ENCODE data around the gene PI4K2A.

Gene PI4K2A

GRCh38 chr10:97618285-97618684 lies 22.2 kb upstream of the PI4K2A start:
- no peak for TF ChIP-seq ZNF146 (tag by site-specific recombination; IDR thresholded peaks at IDR 0.05)
- TF ChIP-seq SP3 (tag by site-specific recombination; IDR thresholded peaks at IDR 0.05), result no peak
- TF ChIP-seq ZNF23 (tag by site-specific recombination; IDR thresholded peaks at IDR 0.05; ENCODE audit: borderline replicate concordance), result no peak
- no peak for TF ChIP-seq WT1 (tag by site-specific recombination; IDR thresholded peaks at IDR 0.05)
- TF ChIP-seq MYNN (tag by site-specific recombination; IDR thresholded peaks at IDR 0.05; ENCODE audit: borderline replicate concordance), result no peak
- TF ChIP-seq ZBTB11 (tag by site-specific recombination; conservative IDR thresholded peaks at IDR 0.05; ENCODE audit: low read depth), result no peak
- TF ChIP-seq ZNF24 (tag by site-specific recombination; IDR thresholded peaks at IDR 0.05), result no peak
- TF ChIP-seq ZNF791 (tag by site-specific recombination; IDR thresholded peaks at IDR 0.05), result no peak
- no peak for TF ChIP-seq ZNF174 (tag by site-specific recombination; IDR thresholded peaks at IDR 0.05)
- no peak for TF ChIP-seq ZNF341 (tag by site-specific recombination; IDR thresholded peaks at IDR 0.05; ENCODE audit: low read depth)
- TF ChIP-seq ZNF561 (tag by site-specific recombination; IDR thresholded peaks at IDR 0.05; ENCODE audit: borderline replicate concordance), result no peak
- no peak for TF ChIP-seq ZBTB17 (tag by site-specific recombination; IDR thresholded peaks at IDR 0.05)
- TF ChIP-seq ZFP3 (tag by site-specific recombination; IDR thresholded peaks at IDR 0.05; ENCODE audit: low read depth), result no peak
- ChIA-PET POLR2A (interaction anchor here (0.9 kb wide), 1 partner anchor 23 kb away, joined by 4 read pairs; no protein-coding TSS in a partner anchor), CTCF (interaction anchor here (0.6 to 8.1 kb wide), 2 partner anchors 45 to 206 kb away, joined by 5 to 78 read pairs; partner anchors contain the start of gene ANKRD2)
- Histone ChIP-seq H3K27ac (ENCODE audit: extremely low read depth, low read depth, low read length) (no peak overlapping the region), H3K4me1 (ENCODE audit: control insufficient read depth, insufficient read depth, low read length) (no peaks in the 10 kb centered on the region), H3K36me3 (ENCODE audit: control insufficient read depth in 2 of 2, insufficient read depth in 1 of 2, low read length in 2 of 2) (peaks cover 0 to 10% of the 10 kb centered on the region in 2 experiments; a peak in 2 of 3 replicates), H3K9me3 (ENCODE audit: control insufficient read depth, insufficient read depth, low read depth, low read length) (no peaks in the 10 kb centered on the region), H3K4me3 (ENCODE audit: low read depth, low read length) (no peak overlapping the region)

GRCh38 chr10:97618733-97619132 lies 21.7 kb upstream of the PI4K2A start:
- ChIA-PET CTCF (interaction anchor here (8.1 kb wide), 1 partner anchor 46 kb away, joined by 78 read pairs; the partner anchor contains the start of gene ANKRD2), POLR2A (interaction anchor here (0.9 kb wide), 1 partner anchor 23 kb away, joined by 4 read pairs; no protein-coding TSS in a partner anchor)
- H3K27ac ChIP-seq (ENCODE audit: extremely low read depth, low read depth, low read length), result no peak overlapping the region
- H3K4me3 ChIP-seq (ENCODE audit: low read depth, low read length), result no peak overlapping the region
- peaks cover 0 to 10% of the 10 kb centered on the region in 2 experiments; a peak in 2 of 3 replicates for H3K36me3 ChIP-seq (ENCODE audit: control insufficient read depth in 2 of 2, insufficient read depth in 1 of 2, low read length in 2 of 2)
- no peaks in the 10 kb centered on the region for H3K4me1 ChIP-seq (ENCODE audit: control insufficient read depth, insufficient read depth, low read length)
- H3K9me3 ChIP-seq (ENCODE audit: control insufficient read depth, insufficient read depth, low read depth, low read length), result no peaks in the 10 kb centered on the region
- TF ChIP-seq ZNF514 (tag by site-specific recombination; IDR thresholded peaks at IDR 0.05) (no peak), ZNF112 (tag by site-specific recombination; IDR thresholded peaks at IDR 0.05) (no peak), ZNF148 (tag by site-specific recombination; IDR thresholded peaks at IDR 0.05; ENCODE audit: borderline replicate concordance) (no peak)

- POLR2A ChIA-PET, result no interaction called here
- CTCF ChIA-PET, result interaction anchor here (0.9 to 1.1 kb wide), 4 partner anchors 10 to 86 kb away, joined by 3 to 4 read pairs (median 3); no protein-coding TSS in a partner anchor
- H3K4me1 ChIP-seq (ENCODE audit: control insufficient read depth, insufficient read depth, low read length), result no peaks in the 10 kb centered on the region
- no peak overlapping the region for H3K4me3 ChIP-seq (ENCODE audit: low read depth, low read length)
- H3K9me3 ChIP-seq (ENCODE audit: control insufficient read depth, insufficient read depth, low read depth, low read length), result no peaks in the 10 kb centered on the region
- no peak overlapping the region for H3K27ac ChIP-seq (ENCODE audit: extremely low read depth, low read depth, low read length)
- H3K36me3 ChIP-seq (ENCODE audit: control insufficient read depth in 2 of 2, insufficient read depth in 1 of 2, low read length in 2 of 2), result peaks cover 0 to 3% of the 10 kb centered on the region in 2 experiments; a peak in 2 of 3 replicates
- TF ChIP-seq CTCF (tag by site-specific recombination; IDR thresholded peaks at IDR 0.05) (no peak), ZNF76 (tag by site-specific recombination; IDR thresholded peaks at IDR 0.05; ENCODE audit: borderline replicate concordance, low read depth) (no peak), EGR2 (tag by site-specific recombination; IDR thresholded peaks at IDR 0.05; ENCODE audit: low read depth) (no peak), ZSCAN18 (tag by site-specific recombination; IDR thresholded peaks at IDR 0.05) (no peak), ZNF18 (tag by site-specific recombination; IDR thresholded peaks at IDR 0.05) (no peak)
Measured at GRCh38 chr10:97623277-97623676, 17.2 kb upstream of the PI4K2A start.
